ENCODE data around the gene PPFIBP1.
A peak's percentile ranks its signal among the peaks of the same experiment; 100 is the strongest.

PPFIBP1 gene

GRCh38 chr12:27486961-27487360 lies 37.0 kb upstream of the PPFIBP1 start:
- no peaks in the 10 kb centered on the region for H3K27me3 ChIP-seq (replicated peaks)
- H3K27ac ChIP-seq, result no peak overlapping the region
- in situ Hi-C loops (cut with HindIII; ENCODE audit: low pct_ligation_motif_present, low sequenced_read_pairs), result no loop called here
- no peak overlapping the region for H3K4me3 ChIP-seq (ENCODE audit: low read depth, low read length)
- no peak for TF ChIP-seq CTCF (IDR thresholded peaks at IDR 0.05; ENCODE audit: low read depth, low read length, missing control alignments)
- no peak for DNase-seq
- no peaks in the 10 kb centered on the region for H3K36me3 ChIP-seq (replicated peaks)

GRCh38 chr12:27488479-27488878 lies 35.5 kb upstream of the PPFIBP1 start:
- Histone ChIP-seq H3K27ac (no peak overlapping the region), H3K4me3 (ENCODE audit: low read depth, low read length) (no peak overlapping the region), H3K27me3 (replicated peaks) (no peaks in the 10 kb centered on the region), H3K36me3 (replicated peaks) (no peaks in the 10 kb centered on the region)
- in situ Hi-C loops (cut with HindIII; ENCODE audit: low pct_ligation_motif_present, low sequenced_read_pairs), result no loop called here
- DNase-seq, result no peak
- peak; percentile 50 for TF ChIP-seq CTCF (IDR thresholded peaks at IDR 0.05; ENCODE audit: low read depth, low read length, missing control alignments)

- in situ Hi-C loops (cut with HindIII; ENCODE audit: low pct_ligation_motif_present, low sequenced_read_pairs), result no loop called here
- no peak overlapping the region for H3K4me3 ChIP-seq (ENCODE audit: low read depth, low read length)
- TF ChIP-seq CTCF (IDR thresholded peaks at IDR 0.05; ENCODE audit: low read depth, low read length, missing control alignments), result no peak
- DNase-seq, result no peak
- H3K36me3 ChIP-seq (replicated peaks), result no peaks in the 10 kb centered on the region
- H3K27me3 ChIP-seq (replicated peaks), result no peaks in the 10 kb centered on the region
- H3K27ac ChIP-seq, result no peak overlapping the region
These were observed 32.8 kb upstream of the PPFIBP1 start for GRCh38 chr12:27491226-27491625.

- no peak for DNase-seq
- in situ Hi-C loops (cut with HindIII; ENCODE audit: low pct_ligation_motif_present, low sequenced_read_pairs), result no loop called here
- no peaks in the 10 kb centered on the region for H3K36me3 ChIP-seq (replicated peaks)
- TF ChIP-seq CTCF (IDR thresholded peaks at IDR 0.05; ENCODE audit: low read depth, low read length, missing control alignments), result no peak
- H3K4me3 ChIP-seq (ENCODE audit: low read depth, low read length), result no peak overlapping the region
- no peak overlapping the region for H3K27ac ChIP-seq
- H3K27me3 ChIP-seq (replicated peaks), result no peaks in the 10 kb centered on the region
These were observed 30.6 kb upstream of the PPFIBP1 start for GRCh38 chr12:27493260-27493940.

- no peaks in the 10 kb centered on the region for H3K27me3 ChIP-seq (replicated peaks)
- H3K36me3 ChIP-seq (replicated peaks), result no peaks in the 10 kb centered on the region
- H3K27ac ChIP-seq, result no peak overlapping the region
- DNase-seq, result no peak
- H3K4me3 ChIP-seq (ENCODE audit: low read depth, low read length), result no peak overlapping the region
- TF ChIP-seq CTCF (IDR thresholded peaks at IDR 0.05; ENCODE audit: low read depth, low read length, missing control alignments), result no peak
- in situ Hi-C loops (cut with HindIII; ENCODE audit: low pct_ligation_motif_present, low sequenced_read_pairs), result no loop called here
These were observed 26.6 kb upstream of the PPFIBP1 start for GRCh38 chr12:27497446-27497845.

- DNase-seq, result no peak
- TF ChIP-seq CTCF (IDR thresholded peaks at IDR 0.05; ENCODE audit: low read depth, low read length, missing control alignments), result no peak
These were observed 25.9 kb upstream of the PPFIBP1 start for GRCh38 chr12:27498149-27498548.

More at GRCh38 chr12:27498149-27498548, 25.9 kb upstream of the PPFIBP1 start:
- H3K27ac ChIP-seq, result no peak overlapping the region
- H3K36me3 ChIP-seq (replicated peaks), result no peaks in the 10 kb centered on the region
- no peaks in the 10 kb centered on the region for H3K27me3 ChIP-seq (replicated peaks)
- in situ Hi-C loops (cut with HindIII; ENCODE audit: low pct_ligation_motif_present, low sequenced_read_pairs), result no loop called here
- H3K4me3 ChIP-seq (ENCODE audit: low read depth, low read length), result no peak overlapping the region

Measured in brain microvascular endothelial cell (primary cell).